Measurements from ENCODE around the gene NAB1. TPM values are rescaled to one million over a fixed set of nuclear protein-coding genes. Genes with fewer than 3 reads are reported as not detected.

NAB1 gene
- total RNA-seq, 1 donor from 2014 or later: 30.9 TPM

DNA sequence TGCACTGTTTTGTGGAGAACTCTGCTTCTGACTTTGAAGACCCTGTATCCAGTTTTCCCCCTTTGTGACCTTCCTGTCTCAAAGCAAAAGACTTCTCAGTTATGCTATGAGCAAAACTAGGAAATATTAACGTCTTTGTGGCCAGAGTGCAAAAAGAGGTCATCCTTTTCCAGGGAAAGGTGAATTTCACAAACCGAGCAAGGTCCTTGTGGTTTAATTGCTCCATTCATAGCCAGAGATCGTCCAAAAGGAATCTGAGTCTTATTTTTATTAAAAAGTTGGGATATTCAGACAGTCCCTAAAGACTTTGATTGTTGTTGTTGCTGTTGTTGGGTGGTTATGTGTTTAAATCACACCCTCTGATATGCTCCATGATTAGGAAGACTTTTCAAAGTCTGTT lies 77.4 kb downstream of the NAB1 start:
- Mint-ChIP-seq H3K4me1 (ENCODE audit: low read depth) (peaks cover 40% of the 10 kb centered on the region), H3K27me3 (ENCODE audit: low read depth) (no peaks in the 10 kb centered on the region), H3K36me3 (ENCODE audit: low read depth) (peaks cover 5% of the 10 kb centered on the region), H3K4me3 (ENCODE audit: low read depth) (no peak overlapping the region), H3K9me3 (peaks cover 6% of the 10 kb centered on the region), H3K27ac (no peak overlapping the region)
- intact Hi-C loops (cut with micrococcal nuclease): no loop called here
- DNase-seq (ENCODE audit: low spot score): no peak

DNA sequence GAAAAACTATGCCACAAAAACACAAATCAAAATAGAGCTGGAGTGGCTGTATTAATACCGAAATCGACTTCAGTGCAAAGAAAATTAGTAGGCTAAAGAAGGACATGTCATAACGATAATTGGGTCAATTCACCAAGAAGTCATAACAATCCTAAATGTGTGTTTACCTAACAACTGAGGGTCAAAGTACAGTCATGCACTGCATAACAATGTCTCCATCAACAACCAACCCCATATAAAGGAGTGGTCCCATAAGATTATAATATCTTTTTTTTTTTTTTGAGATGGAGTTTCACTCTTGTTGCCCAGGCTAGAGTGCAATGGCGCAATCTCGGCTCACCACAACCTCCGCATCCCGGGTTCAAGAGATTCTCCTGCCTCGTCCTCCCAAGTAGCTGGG lies 87.5 kb downstream of the NAB1 start:
- no peak for DNase-seq (ENCODE audit: low spot score)
- Mint-ChIP-seq H3K4me3 (ENCODE audit: low read depth) (no peak overlapping the region), H3K27me3 (ENCODE audit: low read depth) (no peaks in the 10 kb centered on the region), H3K9me3 (peaks cover 2% of the 10 kb centered on the region), H3K36me3 (ENCODE audit: low read depth) (no peaks in the 10 kb centered on the region), H3K4me1 (ENCODE audit: low read depth) (no peaks in the 10 kb centered on the region), H3K27ac (no peak overlapping the region)
- intact Hi-C loops (cut with micrococcal nuclease): no loop called here

DNA sequence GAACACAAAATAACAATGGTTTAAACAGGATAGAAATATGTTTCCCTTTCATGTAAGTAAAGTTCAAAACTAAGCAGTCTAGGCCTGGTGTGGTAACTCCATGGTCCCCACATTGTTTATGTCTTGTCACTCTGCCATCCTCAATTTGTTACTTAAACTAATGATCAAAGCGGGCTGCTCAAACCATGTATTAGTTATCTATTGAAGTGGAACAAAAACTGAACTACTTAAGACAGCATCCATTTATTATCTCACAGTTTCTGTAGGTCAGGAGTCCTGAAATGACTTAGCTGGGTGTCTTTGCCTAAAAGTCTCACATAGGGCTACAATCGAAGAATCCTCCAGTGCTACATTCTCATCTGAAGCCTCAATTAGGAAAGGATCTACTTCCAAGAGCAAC lies 91.6 kb downstream of the NAB1 start:
- Mint-ChIP-seq H3K27ac (no peak overlapping the region), H3K9me3 (no peaks in the 10 kb centered on the region), H3K27me3 (ENCODE audit: low read depth) (no peaks in the 10 kb centered on the region), H3K4me3 (ENCODE audit: low read depth) (no peak overlapping the region), H3K36me3 (ENCODE audit: low read depth) (no peaks in the 10 kb centered on the region), H3K4me1 (ENCODE audit: low read depth) (peaks cover 8% of the 10 kb centered on the region)
- intact Hi-C loops (cut with micrococcal nuclease): no loop called here
- no peak for DNase-seq (ENCODE audit: low spot score)

Other genes with a start within 250 kb of the NAB1 start
- gene MFSD6, start 240.7 kb upstream of the NAB1 start, total RNA-seq: 40.9 and 44.0 TPM in 2 replicates
- 15.2 and 15.5 TPM in 2 replicates for gene NEMP2, start 114.4 kb upstream of the NAB1 start, total RNA-seq
- gene GLS, start 231.7 kb downstream of the NAB1 start, total RNA-seq: 195 and 201 TPM in 2 replicates

Measured in activated T-helper 2 cell treated with anti-CD3 and anti-CD28 coated beads, Interferon-gamma antibody, Interleukin-2, Interleukin-4, amounts not matched to agents 10 μg/mL and 5 μg/mL and 100 μg/mL, durations not matched to agents 14 hours and 24 hours and 36 hours (primary cell).